ENCODE results near the gene SHANK3.
A peak's percentile ranks its signal among the peaks of the same experiment; 100 is the strongest.

The SHANK3 gene

GRCh38 chr22:50627642-50628542 lies 44.7 kb upstream of the SHANK3 start, which contains the start of gene ARSA (continued):
- TF ChIP-seq ATF2 (tag by site-specific recombination; IDR thresholded peaks at IDR 0.05; ENCODE audit: low read depth) (no peak), ZNF2 (tag by site-specific recombination; IDR thresholded peaks at IDR 0.05) (no peak), AEBP2 (tag by site-specific recombination; IDR thresholded peaks at IDR 0.05; ENCODE audit: borderline replicate concordance) (no peak), ZBTB7A (tag by site-specific recombination; IDR thresholded peaks at IDR 0.05; ENCODE audit: low read depth) (no peak), ZNF266 (tag by site-specific recombination; IDR thresholded peaks at IDR 0.05; ENCODE audit: low read depth) (no peak), ZNF791 (tag by site-specific recombination; IDR thresholded peaks at IDR 0.05) (no peak), SCRT2 (tag by site-specific recombination; IDR thresholded peaks at IDR 0.05) (no peak), ZNF24 (tag by site-specific recombination; IDR thresholded peaks at IDR 0.05) (no peak), ZNF140 (tag by site-specific recombination; IDR thresholded peaks at IDR 0.05) (no peak), ZNF776 (tag by site-specific recombination; IDR thresholded peaks at IDR 0.05; ENCODE audit: borderline replicate concordance) (no peak), ZNF843 (tag by site-specific recombination; IDR thresholded peaks at IDR 0.05) (no peak), ZNF202 (tag by site-specific recombination; IDR thresholded peaks at IDR 0.05; ENCODE audit: borderline replicate concordance) (no peak), KLF8 (tag by site-specific recombination; IDR thresholded peaks at IDR 0.05) (peak; percentile 82), ZNF654 (tag by site-specific recombination; IDR thresholded peaks at IDR 0.05; ENCODE audit: low read depth) (no peak), ZNF26 (tag by site-specific recombination; IDR thresholded peaks at IDR 0.05) (no peak), ZNF23 (tag by site-specific recombination; IDR thresholded peaks at IDR 0.05; ENCODE audit: borderline replicate concordance) (no peak), BCL11B (tag by site-specific recombination; IDR thresholded peaks at IDR 0.05; ENCODE audit: low read depth) (peak; percentile 58; the same call in 1 of the 2 replicates), PRDM1 (tag by site-specific recombination; IDR thresholded peaks at IDR 0.05) (no peak), ZSCAN16 (tag by site-specific recombination; IDR thresholded peaks at IDR 0.05) (no peak), ZNF664 (tag by site-specific recombination; IDR thresholded peaks at IDR 0.05) (no peak), ZNF521 (tag by site-specific recombination; IDR thresholded peaks at IDR 0.05) (no peak), ZNF837 (tag by site-specific recombination; IDR thresholded peaks at IDR 0.05) (no peak), ZSCAN4 (tag by site-specific recombination; IDR thresholded peaks at IDR 0.05) (no peak), INSM2 (tag by site-specific recombination; IDR thresholded peaks at IDR 0.05) (no peak), ZNF48 (tag by site-specific recombination; IDR thresholded peaks at IDR 0.05) (no peak), ZNF548 (tag by site-specific recombination; IDR thresholded peaks at IDR 0.05) (no peak), ZBTB6 (tag by site-specific recombination; IDR thresholded peaks at IDR 0.05) (no peak), ZNF501 (tag by site-specific recombination; IDR thresholded peaks at IDR 0.05) (no peak), ZBTB44 (tag by site-specific recombination; IDR thresholded peaks at IDR 0.05) (no peak), ZNF175 (tag by site-specific recombination; IDR thresholded peaks at IDR 0.05) (no peak), RBAK (tag by site-specific recombination; IDR thresholded peaks at IDR 0.05) (no peak)
